ENCODE data around the gene ADAM23. TPM values are rescaled to one million over a fixed set of nuclear protein-coding genes. Genes with fewer than 3 reads are reported as not detected.

ADAM23 gene
- total RNA-seq, 1 experiment from 2014 or later = 24.6 TPM

GRCh38 chr2:206478340-206478739 is 35.0 kb downstream of the ADAM23 start (continued):
- TF ChIP-seq, protein P1, sequence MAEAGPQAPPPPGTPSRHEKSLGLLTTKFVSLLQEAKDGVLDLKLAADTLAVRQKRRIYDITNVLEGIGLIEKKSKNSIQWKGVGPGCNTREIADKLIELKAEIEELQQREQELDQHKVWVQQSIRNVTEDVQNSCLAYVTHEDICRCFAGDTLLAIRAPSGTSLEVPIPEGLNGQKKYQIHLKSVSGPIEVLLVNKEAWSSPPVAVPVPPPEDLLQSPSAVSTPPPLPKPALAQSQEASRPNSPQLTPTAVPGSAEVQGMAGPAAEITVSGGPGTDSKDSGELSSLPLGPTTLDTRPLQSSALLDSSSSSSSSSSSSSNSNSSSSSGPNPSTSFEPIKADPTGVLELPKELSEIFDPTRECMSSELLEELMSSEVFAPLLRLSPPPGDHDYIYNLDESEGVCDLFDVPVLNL (CRISPR knock-in tag; IDR thresholded peaks at IDR 0.05; ENCODE audit: borderline replicate concordance, low read depth) = no peak

DNA sequence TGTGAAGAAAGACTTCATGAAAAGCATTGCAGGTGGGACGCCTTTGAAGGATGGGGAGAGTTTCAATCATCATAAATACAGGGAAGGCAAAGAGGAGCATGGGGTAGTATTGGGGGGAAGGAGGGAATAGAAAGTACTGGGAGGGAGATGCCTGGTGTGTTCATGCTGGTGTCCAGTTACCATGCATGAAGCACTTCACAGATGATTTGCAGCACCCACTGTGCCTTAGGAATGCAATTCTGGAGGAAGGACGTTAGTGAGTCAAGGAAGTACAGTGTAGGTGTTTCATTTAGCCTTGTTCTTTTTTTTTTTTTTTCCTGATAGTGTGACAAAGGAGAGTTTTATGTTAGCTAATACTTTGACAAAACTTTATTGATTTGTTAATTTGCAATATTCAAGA is 36.8 kb downstream of the ADAM23 start:
- H3K27me3 Mint-ChIP-seq (ENCODE audit: low read depth) = peaks cover 5% of the 10 kb centered on the region; the same call in 1 of the 2 replicates
- POLR2A ChIA-PET = no interaction called here
- peaks cover 20% of the 10 kb centered on the region for H3K36me3 Mint-ChIP-seq
- H3K4me1 Mint-ChIP-seq = peaks cover 7% of the 10 kb centered on the region
- no peak for ATAC-seq
- H3K27ac Mint-ChIP-seq = no peak overlapping the region
- no peak for DNase-seq (ENCODE audit: low spot score)
- no peak for TF ChIP-seq TEAD4 (CRISPR knock-in tag; IDR thresholded peaks at IDR 0.05)
- CTCF ChIA-PET = no interaction called here
- no peak overlapping the region for H3K4me3 Mint-ChIP-seq
- peaks cover 9% of the 10 kb centered on the region for H3K9me3 Mint-ChIP-seq

GRCh38 chr2:206480620-206481019 is 37.3 kb downstream of the ADAM23 start:
- no peak for ATAC-seq
- DNase-seq (ENCODE audit: low spot score) = no peak
- TF ChIP-seq PRRX2 (CRISPR knock-in tag; IDR thresholded peaks at IDR 0.05) = no peak
- no peak for TF ChIP-seq AR (CRISPR knock-in tag; IDR thresholded peaks at IDR 0.05)
- TF ChIP-seq JAZF1 (CRISPR knock-in tag; IDR thresholded peaks at IDR 0.05) = no peak
- TF ChIP-seq NR3C1 (CRISPR knock-in tag; conservative IDR thresholded peaks at IDR 0.05; ENCODE audit: low read depth) = no peak
- TF ChIP-seq CREB1 (CRISPR knock-in tag; IDR thresholded peaks at IDR 0.05) = no peak
- no peak for TF ChIP-seq RELA (CRISPR knock-in tag; IDR thresholded peaks at IDR 0.05; ENCODE audit: borderline replicate concordance)
- no peak for TF ChIP-seq USF1 (CRISPR knock-in tag; IDR thresholded peaks at IDR 0.05)
- TF ChIP-seq FOXP1 (CRISPR knock-in tag; IDR thresholded peaks at IDR 0.05; ENCODE audit: borderline replicate concordance) = no peak
- Mint-ChIP-seq H3K9me3 (peaks cover 9% of the 10 kb centered on the region), H3K36me3 (peaks cover 23% of the 10 kb centered on the region), H3K27ac (no peak overlapping the region), H3K4me1 (peaks cover 7% of the 10 kb centered on the region), H3K27me3 (ENCODE audit: low read depth) (peaks cover 5% of the 10 kb centered on the region; the same call in 1 of the 2 replicates), H3K4me3 (no peak overlapping the region)
- ChIA-PET POLR2A (no interaction called here), CTCF (no interaction called here)

DNA sequence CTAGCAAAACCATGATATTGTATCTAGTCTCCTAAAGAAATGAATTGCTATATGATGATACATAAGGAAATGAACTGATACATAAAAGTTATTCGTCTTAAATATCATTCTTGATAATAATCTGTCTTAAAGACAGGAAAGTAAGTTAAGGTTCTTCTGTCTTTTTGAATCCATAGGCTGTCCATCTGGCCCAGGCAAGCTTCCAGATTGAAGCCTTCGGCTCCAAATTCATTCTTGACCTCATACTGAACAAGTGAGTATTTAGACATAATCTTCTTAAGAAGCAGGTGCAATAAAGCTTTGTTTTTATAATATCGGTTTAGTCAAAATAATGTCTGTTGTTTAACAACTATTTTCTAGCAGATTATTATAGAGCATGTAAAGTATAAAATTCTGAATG is 37.7 kb downstream of the ADAM23 start:
- Mint-ChIP-seq H3K36me3 (peaks cover 21% of the 10 kb centered on the region), H3K9me3 (peaks cover 7% of the 10 kb centered on the region), H3K4me1 (peaks cover 7% of the 10 kb centered on the region), H3K27ac (no peak overlapping the region), H3K27me3 (ENCODE audit: low read depth) (peaks cover 5% of the 10 kb centered on the region; the same call in 1 of the 2 replicates), H3K4me3 (no peak overlapping the region)
- DNase-seq (ENCODE audit: low spot score) = no peak
- ChIA-PET CTCF (no interaction called here), POLR2A (no interaction called here)
- no peak for ATAC-seq
- TF ChIP-seq ZNF138 (CRISPR knock-in tag; conservative IDR thresholded peaks at IDR 0.05) (no peak), STAT6 (CRISPR knock-in tag; conservative IDR thresholded peaks at IDR 0.05; ENCODE audit: low read depth) (no peak), FOXK1 (CRISPR knock-in tag; IDR thresholded peaks at IDR 0.05) (no peak), USF1 (CRISPR knock-in tag; IDR thresholded peaks at IDR 0.05) (no peak), FOXP4 (CRISPR knock-in tag; IDR thresholded peaks at IDR 0.05) (no peak), ZNF423 (CRISPR knock-in tag; IDR thresholded peaks at IDR 0.05) (no peak), ZNF317 (CRISPR knock-in tag; IDR thresholded peaks at IDR 0.05; ENCODE audit: borderline replicate concordance, low read depth) (no peak), SOX15 (CRISPR knock-in tag; IDR thresholded peaks at IDR 0.05) (no peak), NFYB (CRISPR knock-in tag; conservative IDR thresholded peaks at IDR 0.05; ENCODE audit: low read depth) (no peak), NR2C2 (CRISPR knock-in tag; IDR thresholded peaks at IDR 0.05) (no peak)
- TF ChIP-seq, protein P2, sequence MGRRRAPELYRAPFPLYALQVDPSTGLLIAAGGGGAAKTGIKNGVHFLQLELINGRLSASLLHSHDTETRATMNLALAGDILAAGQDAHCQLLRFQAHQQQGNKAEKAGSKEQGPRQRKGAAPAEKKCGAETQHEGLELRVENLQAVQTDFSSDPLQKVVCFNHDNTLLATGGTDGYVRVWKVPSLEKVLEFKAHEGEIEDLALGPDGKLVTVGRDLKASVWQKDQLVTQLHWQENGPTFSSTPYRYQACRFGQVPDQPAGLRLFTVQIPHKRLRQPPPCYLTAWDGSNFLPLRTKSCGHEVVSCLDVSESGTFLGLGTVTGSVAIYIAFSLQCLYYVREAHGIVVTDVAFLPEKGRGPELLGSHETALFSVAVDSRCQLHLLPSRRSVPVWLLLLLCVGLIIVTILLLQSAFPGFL (CRISPR knock-in tag; IDR thresholded peaks at IDR 0.05; ENCODE audit: borderline replicate concordance) = no peak

Measured in WTC11 (cell line).